Fibroblast of lung (primary cell): ENCODE data around the gene NUP210. TPM values are rescaled to one million over a fixed set of nuclear protein-coding genes. Genes with fewer than 3 reads are reported as not detected.

Source experiments
- DNase-seq, 2 donors: peaks; one replicate each; pipeline versions ENCODE4 v3.0.0 to v3.0.0-alpha.2; 2010; ENCODE audit warnings: low read depth in 2 of 2
- H2AFZ ChIP-seq: 2 replicates; pipeline ENCODE4 v1.5.1; 2012; ENCODE audit warnings: low read length, control low read depth, inconsistent platforms
- H3K27ac ChIP-seq: 2 replicates; pipeline ENCODE4 v1.5.1; 2011; ENCODE audit warnings: low read length, control low read depth; ENCODE audit not compliant: insufficient read depth
- H3K27me3 ChIP-seq: 2 replicates; pipeline ENCODE4 v1.5.1; 2011; ENCODE audit warnings: mild to moderate bottlenecking, low read length; ENCODE audit not compliant: control insufficient read depth, insufficient read depth
- H3K36me3 ChIP-seq: 2 replicates; pipeline ENCODE4 v1.5.1; 2011; ENCODE audit warnings: low read length; ENCODE audit not compliant: control insufficient read depth, insufficient read depth
- H3K4me1 ChIP-seq: 2 replicates; pipeline ENCODE4 v1.5.1; 2011; ENCODE audit warnings: low read length; ENCODE audit not compliant: control insufficient read depth, insufficient read depth; ENCODE audit errors: extremely low read depth
- H3K4me2 ChIP-seq: 2 replicates; pipeline ENCODE4 v1.5.1; 2011; ENCODE audit warnings: low read length, control low read depth; ENCODE audit not compliant: insufficient read depth; ENCODE audit errors: extremely low read depth
- H3K4me3 ChIP-seq, 4 experiments: fragments of 200-600 bp in 1 of 4; sonication (generic) in 1 of 4; replicated peaks in 1 of 4; 2 replicates each; pipeline ENCODE4 v1.5.1; 2011 to 2016; ENCODE audit warnings: low read length in 4 of 4, low read depth in 3 of 4, mild to moderate bottlenecking in 3 of 4, control low read depth in 2 of 4, inconsistent platforms in 1 of 4, mixed read lengths in 1 of 4; ENCODE audit not compliant: insufficient read depth in 1 of 4; ENCODE audit errors: control extremely low read depth in 1 of 4
- H3K79me2 ChIP-seq: 2 replicates; pipeline ENCODE4 v1.5.1; 2012; ENCODE audit warnings: mild to moderate bottlenecking, low read length, inconsistent platforms; ENCODE audit not compliant: control insufficient read depth, insufficient read depth
- H3K9ac ChIP-seq: 2 replicates; pipeline ENCODE4 v1.5.1; 2011; ENCODE audit warnings: mild to moderate bottlenecking, low read length, control low read depth; ENCODE audit not compliant: insufficient read depth
- H3K9me3 ChIP-seq: 2 replicates; pipeline ENCODE4 v1.5.1; 2012; ENCODE audit warnings: low read depth, low read length; ENCODE audit not compliant: control insufficient read depth, insufficient read depth
- H4K20me1 ChIP-seq: 2 replicates; pipeline ENCODE4 v1.5.1; 2011; ENCODE audit warnings: low read length; ENCODE audit not compliant: control insufficient read depth, insufficient read depth; ENCODE audit errors: extremely low read depth
- EZH2 ChIP-seq: IDR thresholded peaks from 2 replicates; pipeline ENCODE4 v1.5.1; 2012; ENCODE audit warnings: low read length, control low read depth, mild to moderate bottlenecking; ENCODE audit errors: missing control alignments
- polyA plus RNA-seq, 2 donors: library from polyadenylated mRNA; depleted of rRNA in 1 of 2; stranded (reverse) in 1 of 2; unstranded in 1 of 2; fragments of >200 nt; gene quantifications; 2 replicates each; pipeline ENCODE4 v1.2.1, GENCODE V29; 2011 to 2012; ENCODE audit warnings: missing spikeins in 1 of 2
- total RNA-seq: library from RNA; depleted of rRNA; stranded (reverse); fragments of >200 nt; gene quantifications from 2 replicates; pipeline ENCODE4 v1.2.1, GENCODE V29; 2014
- TF ChIP-seq, protein P1 (sequence below), 2 donors: IDR thresholded peaks in 1 of 2; conservative IDR thresholded peaks in 1 of 2; 1 replicate in 1 of 2; 2 replicates in 1 of 2; pipeline ENCODE4 v1.5.1; 2011 to 2012; ENCODE audit warnings: low read length in 2 of 2, control low read depth in 1 of 2, inconsistent platforms in 1 of 2, low read depth in 1 of 2, mild to moderate bottlenecking in 1 of 2

Gene NUP210
- total and polyA plus RNA-seq, 2 donors (not counting 1 experiment from before 2014, with no cell fraction given) = 0.09 to 0.33 TPM

DNA sequence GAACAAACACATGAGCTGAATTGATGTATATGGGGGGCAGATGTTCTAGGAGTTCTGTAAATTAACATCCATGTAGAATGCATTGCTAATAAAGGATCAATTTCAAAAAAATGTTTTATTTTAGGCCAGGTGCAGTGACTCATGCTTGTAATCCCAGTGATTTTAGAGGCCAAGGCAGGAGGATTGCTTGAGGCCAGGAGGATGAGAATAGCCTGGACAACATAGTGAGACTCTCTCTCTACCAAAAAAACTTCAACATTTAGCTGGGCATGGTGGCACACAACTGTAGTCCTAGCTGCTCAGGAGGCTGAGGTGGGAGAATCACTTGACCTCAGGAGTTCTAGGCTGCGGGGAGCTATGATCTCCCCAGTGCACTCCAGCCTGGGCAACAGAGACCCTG, 6.5 kb upstream of the NUP210 start:
- H3K4me3 ChIP-seq = no peak overlapping the region
- no peak overlapping the region for H3K9ac ChIP-seq
- no peaks in the 10 kb centered on the region for H3K79me2 ChIP-seq
- H3K9me3 ChIP-seq = no peaks in the 10 kb centered on the region
- no peak overlapping the region for H3K4me2 ChIP-seq
- H3K27me3 ChIP-seq = no peaks in the 10 kb centered on the region
- no peaks in the 10 kb centered on the region for H4K20me1 ChIP-seq
- no peak overlapping the region for H3K27ac ChIP-seq
- no peak overlapping the region for H2AFZ ChIP-seq
- H3K4me1 ChIP-seq = no peaks in the 10 kb centered on the region
- no peak for DNase-seq
- TF ChIP-seq, protein P1, sequence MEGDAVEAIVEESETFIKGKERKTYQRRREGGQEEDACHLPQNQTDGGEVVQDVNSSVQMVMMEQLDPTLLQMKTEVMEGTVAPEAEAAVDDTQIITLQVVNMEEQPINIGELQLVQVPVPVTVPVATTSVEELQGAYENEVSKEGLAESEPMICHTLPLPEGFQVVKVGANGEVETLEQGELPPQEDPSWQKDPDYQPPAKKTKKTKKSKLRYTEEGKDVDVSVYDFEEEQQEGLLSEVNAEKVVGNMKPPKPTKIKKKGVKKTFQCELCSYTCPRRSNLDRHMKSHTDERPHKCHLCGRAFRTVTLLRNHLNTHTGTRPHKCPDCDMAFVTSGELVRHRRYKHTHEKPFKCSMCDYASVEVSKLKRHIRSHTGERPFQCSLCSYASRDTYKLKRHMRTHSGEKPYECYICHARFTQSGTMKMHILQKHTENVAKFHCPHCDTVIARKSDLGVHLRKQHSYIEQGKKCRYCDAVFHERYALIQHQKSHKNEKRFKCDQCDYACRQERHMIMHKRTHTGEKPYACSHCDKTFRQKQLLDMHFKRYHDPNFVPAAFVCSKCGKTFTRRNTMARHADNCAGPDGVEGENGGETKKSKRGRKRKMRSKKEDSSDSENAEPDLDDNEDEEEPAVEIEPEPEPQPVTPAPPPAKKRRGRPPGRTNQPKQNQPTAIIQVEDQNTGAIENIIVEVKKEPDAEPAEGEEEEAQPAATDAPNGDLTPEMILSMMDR (conservative IDR thresholded peaks at IDR 0.05 in 1 of 2, IDR thresholded peaks at IDR 0.05 in 1 of 2; ENCODE audit: low read depth in 1 of 2, low read length in 2 of 2) = no peak
- no peak for TF ChIP-seq EZH2
- no peaks in the 10 kb centered on the region for H3K36me3 ChIP-seq

DNA sequence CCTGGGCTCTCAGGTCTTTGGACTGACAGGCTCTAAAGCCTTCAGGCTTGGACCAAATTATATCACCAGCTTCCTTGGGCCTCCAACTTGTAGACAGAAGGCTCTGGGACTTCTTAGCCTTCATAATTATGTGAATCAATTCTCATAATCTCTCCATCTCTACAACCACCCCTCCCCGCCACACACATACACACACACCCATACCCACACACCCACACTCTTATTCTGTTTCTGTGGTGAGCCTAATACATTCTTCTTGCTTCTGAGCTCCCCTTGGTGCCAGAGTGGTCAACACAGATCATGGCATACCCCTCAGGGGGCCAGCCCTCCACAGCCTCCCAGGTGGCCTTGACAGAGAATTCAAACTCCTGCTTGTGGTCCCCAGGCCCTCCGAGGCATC, 5.6 kb upstream of the NUP210 start:
- Histone ChIP-seq H3K4me2 (no peak overlapping the region), H3K27me3 (no peaks in the 10 kb centered on the region)

DNA sequence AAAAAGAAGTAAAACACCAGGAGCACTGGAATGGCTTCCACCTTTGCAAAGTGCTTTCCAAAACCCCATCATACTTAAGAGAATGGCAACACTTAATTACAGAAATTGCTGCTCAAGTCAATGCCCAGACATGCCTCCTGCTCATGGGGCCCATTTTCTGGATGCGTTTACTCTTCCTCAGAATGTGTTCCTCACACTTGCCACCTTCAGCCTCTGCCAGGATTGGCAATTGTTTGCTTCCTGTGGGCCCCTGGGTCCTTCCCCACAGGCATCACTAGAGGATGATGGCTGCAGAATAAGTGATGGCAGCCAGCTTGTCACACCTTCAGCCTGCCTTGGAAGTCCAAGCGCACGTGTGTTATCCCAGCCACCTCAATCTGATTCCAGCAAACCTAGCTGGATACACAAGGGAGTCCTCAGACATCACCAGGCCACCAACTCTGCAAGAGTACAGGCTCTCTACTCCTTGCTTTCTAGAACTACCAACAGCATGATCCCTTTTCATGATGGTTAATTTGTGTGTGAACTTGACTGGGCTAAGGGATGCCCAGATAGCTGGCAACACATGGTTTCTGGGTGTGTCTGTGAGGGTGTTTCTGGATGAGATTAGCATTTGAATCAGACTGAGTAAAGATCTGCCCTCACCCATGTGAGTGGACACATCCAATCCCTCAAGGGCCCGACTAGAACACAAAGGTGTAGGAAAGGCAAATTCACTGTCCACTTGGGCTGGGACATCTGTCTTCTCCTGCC, 4.9 kb upstream of the NUP210 start:
- Histone ChIP-seq H3K4me1 (no peaks in the 10 kb centered on the region), H3K36me3 (no peaks in the 10 kb centered on the region), H2AFZ (no peak overlapping the region), H3K27me3 (no peaks in the 10 kb centered on the region), H3K9me3 (no peaks in the 10 kb centered on the region), H3K4me3 (no peak overlapping the region), H3K79me2 (no peaks in the 10 kb centered on the region), H4K20me1 (no peaks in the 10 kb centered on the region), H3K4me2 (no peak overlapping the region), H3K27ac (no peak overlapping the region), H3K9ac (no peak overlapping the region)
- DNase-seq = no peak
- TF ChIP-seq, protein P1 (conservative IDR thresholded peaks at IDR 0.05 in 1 of 2, IDR thresholded peaks at IDR 0.05 in 1 of 2; ENCODE audit: low read depth in 1 of 2, low read length in 2 of 2) = no peak
- TF ChIP-seq EZH2 = no peak

More for the DNA sequence above, 5.6 kb upstream of the NUP210 start:
- Histone ChIP-seq H3K27ac (no peak overlapping the region), H2AFZ (no peak overlapping the region), H3K79me2 (no peaks in the 10 kb centered on the region), H4K20me1 (no peaks in the 10 kb centered on the region), H3K9me3 (no peaks in the 10 kb centered on the region), H3K4me3 (no peak overlapping the region), H3K4me1 (no peaks in the 10 kb centered on the region), H3K36me3 (no peaks in the 10 kb centered on the region), H3K9ac (no peak overlapping the region)
- no peak for DNase-seq
- TF ChIP-seq, protein P1 (conservative IDR thresholded peaks at IDR 0.05 in 1 of 2, IDR thresholded peaks at IDR 0.05 in 1 of 2; ENCODE audit: low read depth in 1 of 2, low read length in 2 of 2) = no peak
- TF ChIP-seq EZH2 = no peak
